ENCODE measurements around the gene SENP6. TPM values are rescaled to one million over a fixed set of nuclear protein-coding genes. Genes with fewer than 3 reads are reported as not detected.

The SENP6 gene
- polyA plus RNA-seq, 1 of the 3 experiments (the other 2 are of a cell fraction), result 16.2 TPM

DNA sequence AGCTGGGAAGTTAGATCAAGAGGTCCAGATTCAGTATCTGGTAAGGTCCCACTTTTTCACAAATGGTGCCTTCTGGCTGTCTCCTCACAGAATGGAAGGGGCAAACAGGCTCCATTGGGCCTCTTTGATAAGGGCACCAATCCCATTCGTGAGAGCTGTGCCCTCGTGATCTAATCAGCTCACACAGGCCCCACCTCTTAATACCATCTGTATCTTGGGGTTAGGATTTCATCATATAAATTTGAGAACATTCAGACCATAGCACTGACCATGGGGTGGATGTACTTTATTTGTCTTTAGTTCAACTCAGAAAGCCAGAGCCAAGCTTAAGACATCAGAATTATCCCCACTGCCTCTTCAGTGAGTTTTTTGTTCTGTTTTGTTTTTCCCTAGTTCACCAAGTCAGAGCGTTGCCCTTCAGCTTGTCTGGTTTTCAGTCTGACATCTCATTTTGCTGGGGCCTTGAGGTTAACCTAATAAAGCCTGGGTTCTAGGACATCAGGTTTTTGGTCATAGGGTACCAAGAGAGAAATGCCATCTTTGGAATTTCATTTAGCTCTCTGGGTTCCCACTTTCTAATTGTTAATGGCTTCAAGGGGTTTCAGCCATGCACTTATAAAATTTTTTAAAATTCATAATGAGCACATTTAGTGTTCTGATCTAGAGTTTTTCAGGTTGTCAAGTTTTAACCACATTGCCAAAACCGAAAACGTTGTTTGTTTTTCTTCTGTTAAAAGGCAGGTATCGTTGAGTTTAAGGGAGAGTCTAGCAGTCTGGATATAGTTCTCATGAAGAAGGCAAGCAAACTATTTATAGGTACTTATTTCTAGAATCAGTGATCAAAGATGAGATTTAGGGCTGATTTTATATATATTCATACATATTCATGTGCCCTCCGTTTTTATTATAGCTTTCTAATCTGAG lies 19.0 kb downstream of the SENP6 start:
- CTCF ChIA-PET, result interaction anchor here (0.6 to 1.6 kb wide), 2 partner anchors 17 to 21 kb away, joined by 3 read pairs; no protein-coding TSS in a partner anchor
- H2AFZ ChIP-seq (ENCODE audit: low read depth), result no peak overlapping the region
- peaks cover 0 to 3% of the 10 kb centered on the region in 2 experiments; a peak in 2 of 4 replicates for H3K4me1 ChIP-seq (ENCODE audit: control insufficient read depth in 1 of 2, insufficient read depth in 2 of 2, low read depth in 1 of 2, low read length in 1 of 2)
- no peaks in the 10 kb centered on the region for H3K27me3 ChIP-seq (ENCODE audit: insufficient read depth)
- H3K9me3 ChIP-seq, result no peaks in the 10 kb centered on the region
- POLR2A ChIA-PET, result interaction anchor here (1.8 kb wide), 1 partner anchor 19 kb away, joined by 5 read pairs; the partner anchor contains the start of gene SENP6
- H3K79me2 ChIP-seq (ENCODE audit: insufficient read depth), result peaks cover 100% of the 10 kb centered on the region
- H4K20me1 ChIP-seq (ENCODE audit: insufficient read depth), result peaks cover 68% of the 10 kb centered on the region
- TF ChIP-seq NFIC (IDR thresholded peaks at IDR 0.05; ENCODE audit: borderline replicate concordance) (no peak), TEAD4 (IDR thresholded peaks at IDR 0.05; ENCODE audit: borderline replicate concordance, insufficient read depth) (no peak), GABPA (IDR thresholded peaks at IDR 0.05; ENCODE audit: low read depth) (no peak), ELF1 (IDR thresholded peaks at IDR 0.05) (no peak)
- TF ChIP-seq, protein P1, sequence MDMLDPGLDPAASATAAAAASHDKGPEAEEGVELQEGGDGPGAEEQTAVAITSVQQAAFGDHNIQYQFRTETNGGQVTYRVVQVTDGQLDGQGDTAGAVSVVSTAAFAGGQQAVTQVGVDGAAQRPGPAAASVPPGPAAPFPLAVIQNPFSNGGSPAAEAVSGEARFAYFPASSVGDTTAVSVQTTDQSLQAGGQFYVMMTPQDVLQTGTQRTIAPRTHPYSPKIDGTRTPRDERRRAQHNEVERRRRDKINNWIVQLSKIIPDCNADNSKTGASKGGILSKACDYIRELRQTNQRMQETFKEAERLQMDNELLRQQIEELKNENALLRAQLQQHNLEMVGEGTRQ (IDR thresholded peaks at IDR 0.05; ENCODE audit: borderline replicate concordance, low read depth, low read length), result no peak
- TF ChIP-seq, protein P2, sequence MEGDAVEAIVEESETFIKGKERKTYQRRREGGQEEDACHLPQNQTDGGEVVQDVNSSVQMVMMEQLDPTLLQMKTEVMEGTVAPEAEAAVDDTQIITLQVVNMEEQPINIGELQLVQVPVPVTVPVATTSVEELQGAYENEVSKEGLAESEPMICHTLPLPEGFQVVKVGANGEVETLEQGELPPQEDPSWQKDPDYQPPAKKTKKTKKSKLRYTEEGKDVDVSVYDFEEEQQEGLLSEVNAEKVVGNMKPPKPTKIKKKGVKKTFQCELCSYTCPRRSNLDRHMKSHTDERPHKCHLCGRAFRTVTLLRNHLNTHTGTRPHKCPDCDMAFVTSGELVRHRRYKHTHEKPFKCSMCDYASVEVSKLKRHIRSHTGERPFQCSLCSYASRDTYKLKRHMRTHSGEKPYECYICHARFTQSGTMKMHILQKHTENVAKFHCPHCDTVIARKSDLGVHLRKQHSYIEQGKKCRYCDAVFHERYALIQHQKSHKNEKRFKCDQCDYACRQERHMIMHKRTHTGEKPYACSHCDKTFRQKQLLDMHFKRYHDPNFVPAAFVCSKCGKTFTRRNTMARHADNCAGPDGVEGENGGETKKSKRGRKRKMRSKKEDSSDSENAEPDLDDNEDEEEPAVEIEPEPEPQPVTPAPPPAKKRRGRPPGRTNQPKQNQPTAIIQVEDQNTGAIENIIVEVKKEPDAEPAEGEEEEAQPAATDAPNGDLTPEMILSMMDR (IDR thresholded peaks at IDR 0.05), result no peak
- TF ChIP-seq, protein P3, sequence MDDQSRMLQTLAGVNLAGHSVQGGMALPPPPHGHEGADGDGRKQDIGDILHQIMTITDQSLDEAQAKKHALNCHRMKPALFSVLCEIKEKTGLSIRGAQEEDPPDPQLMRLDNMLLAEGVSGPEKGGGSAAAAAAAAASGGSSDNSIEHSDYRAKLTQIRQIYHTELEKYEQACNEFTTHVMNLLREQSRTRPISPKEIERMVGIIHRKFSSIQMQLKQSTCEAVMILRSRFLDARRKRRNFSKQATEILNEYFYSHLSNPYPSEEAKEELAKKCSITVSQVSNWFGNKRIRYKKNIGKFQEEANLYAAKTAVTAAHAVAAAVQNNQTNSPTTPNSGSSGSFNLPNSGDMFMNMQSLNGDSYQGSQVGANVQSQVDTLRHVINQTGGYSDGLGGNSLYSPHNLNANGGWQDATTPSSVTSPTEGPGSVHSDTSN (IDR thresholded peaks at IDR 0.05), result no peak
- no peak overlapping the region; a peak in 1 of 4 replicates for H3K27ac ChIP-seq (ENCODE audit: low read depth in 2 of 2, low read length in 1 of 2)
- WGBS (ENCODE audit: low lambda C conversion rate), result 96% methylated on average over 7 of the region's 7 CpGs
- no peak overlapping the region for H3K9ac ChIP-seq
- peaks cover 16 to 31% of the 10 kb centered on the region in 2 experiments for H3K36me3 ChIP-seq (replicated peaks in 1 of 2; ENCODE audit: control insufficient read depth in 1 of 2, insufficient read depth in 2 of 2, low read length in 1 of 2)
- H3F3A ChIP-seq (replicated peaks; ENCODE audit: insufficient read depth), result peaks cover 11% of the 10 kb centered on the region
- no peak overlapping the region for H3K4me2 ChIP-seq
- no peaks in the 10 kb centered on the region for H3K9me2 ChIP-seq
- no peak for DNase-seq
- no peak overlapping the region for H3K4me3 ChIP-seq (ENCODE audit: low read depth in 2 of 2, low read length in 1 of 2)

DNA sequence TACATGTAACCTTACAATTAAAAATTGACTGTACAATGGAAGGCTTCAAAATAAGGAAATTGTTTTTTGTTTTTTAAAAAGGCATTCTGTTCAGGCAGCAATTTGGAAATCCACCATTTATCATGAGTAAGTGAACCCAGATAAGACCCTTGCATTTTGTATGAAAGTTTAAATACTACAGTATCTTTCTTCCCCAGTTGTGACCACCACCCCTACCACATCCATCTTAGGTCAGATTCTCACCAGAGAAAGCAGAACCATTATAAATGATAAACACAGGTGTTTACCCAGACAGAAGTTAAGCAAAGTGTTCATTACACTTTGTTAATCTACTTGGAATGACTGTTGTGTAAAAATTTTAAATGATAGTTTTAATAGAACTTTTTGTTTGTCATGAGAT lies 20.2 kb downstream of the SENP6 start:
- peaks cover 24 to 41% of the 10 kb centered on the region in 2 experiments for H3K36me3 ChIP-seq (replicated peaks in 1 of 2; ENCODE audit: control insufficient read depth in 1 of 2, insufficient read depth in 2 of 2, low read length in 1 of 2)
- peaks cover 9% of the 10 kb centered on the region for H3F3A ChIP-seq (replicated peaks; ENCODE audit: insufficient read depth)
- TF ChIP-seq RAD21 (IDR thresholded peaks at IDR 0.05; ENCODE audit: low read length) (no peak), TAF1 (IDR thresholded peaks at IDR 0.05; ENCODE audit: borderline replicate concordance, low read depth, low read length) (no peak), YY1 (IDR thresholded peaks at IDR 0.05; ENCODE audit: low read depth) (no peak), ELF1 (IDR thresholded peaks at IDR 0.05) (no peak), FOXM1 (IDR thresholded peaks at IDR 0.05; ENCODE audit: low read depth) (no peak), SIN3A (IDR thresholded peaks at IDR 0.05; ENCODE audit: borderline replicate concordance, low read depth, low read length) (no peak), MEF2A (IDR thresholded peaks at IDR 0.05; ENCODE audit: borderline replicate concordance, low read depth) (no peak), NRF1 (IDR thresholded peaks at IDR 0.05; ENCODE audit: low read depth, low read length) (no peak), NFIC (IDR thresholded peaks at IDR 0.05; ENCODE audit: borderline replicate concordance) (no peak), CHD2 (IDR thresholded peaks at IDR 0.05; ENCODE audit: low read length, partially characterized antibody) (no peak), RXRA (IDR thresholded peaks at IDR 0.05; ENCODE audit: borderline replicate concordance, low read depth) (no peak)
- TF ChIP-seq, protein P4, sequence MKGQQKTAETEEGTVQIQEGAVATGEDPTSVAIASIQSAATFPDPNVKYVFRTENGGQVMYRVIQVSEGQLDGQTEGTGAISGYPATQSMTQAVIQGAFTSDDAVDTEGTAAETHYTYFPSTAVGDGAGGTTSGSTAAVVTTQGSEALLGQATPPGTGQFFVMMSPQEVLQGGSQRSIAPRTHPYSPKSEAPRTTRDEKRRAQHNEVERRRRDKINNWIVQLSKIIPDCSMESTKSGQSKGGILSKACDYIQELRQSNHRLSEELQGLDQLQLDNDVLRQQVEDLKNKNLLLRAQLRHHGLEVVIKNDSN (IDR thresholded peaks at IDR 0.05; ENCODE audit: borderline replicate concordance, low read depth), result no peak
- H3K27ac ChIP-seq (ENCODE audit: low read depth in 2 of 2, low read length in 1 of 2), result no peak overlapping the region
- CTCF ChIA-PET, result interaction anchor here (0.6 kb wide), 1 partner anchor 62 kb away, joined by 3 read pairs; no protein-coding TSS in a partner anchor
- H4K20me1 ChIP-seq (ENCODE audit: insufficient read depth), result peaks cover 60% of the 10 kb centered on the region
- H3K9me3 ChIP-seq, result no peaks in the 10 kb centered on the region
- no peak overlapping the region for H3K4me2 ChIP-seq
- POLR2A ChIA-PET, result no interaction called here
- H2AFZ ChIP-seq (ENCODE audit: low read depth), result no peak overlapping the region
- peaks cover 98% of the 10 kb centered on the region for H3K79me2 ChIP-seq (ENCODE audit: insufficient read depth)
- no peak overlapping the region for H3K9ac ChIP-seq
- DNase-seq, result no peak
- H3K4me1 ChIP-seq (ENCODE audit: control insufficient read depth in 1 of 2, insufficient read depth in 2 of 2, low read depth in 1 of 2, low read length in 1 of 2), result peaks cover 0 to 3% of the 10 kb centered on the region in 2 experiments; a peak in 2 of 4 replicates
- H3K27me3 ChIP-seq (ENCODE audit: insufficient read depth), result no peaks in the 10 kb centered on the region
- no peak overlapping the region for H3K4me3 ChIP-seq (ENCODE audit: low read depth in 2 of 2, low read length in 1 of 2)
- no peaks in the 10 kb centered on the region for H3K9me2 ChIP-seq

All from SK-N-SH (cell line).